DMS153 treated with DMSO at 0.1 percent for 48 hours (cell line): ENCODE results near the gene ZC3H7A.
A peak's percentile ranks its signal among the peaks of the same experiment; 100 is the strongest.
"Not testable (repeated sequence)": the region's sequence is repeated elsewhere in the genome, so short reads cannot be mapped to it uniquely, and the experiment has no call there.

Source experiments
- DNase-seq: peaks from one replicate; lab custom pipeline; 2025; ENCODE audit not compliant: unreplicated experiment; lab: John Stamatoyannopoulos, UW

Gene ZC3H7A

GRCh38 chr16:11797166-11797956 lies at the start of gene ZC3H7A:
Gene ZC3H7A (minus strand): TSS chr16:11797258. CDS start chr16:11782354, 14,904 bp downstream.
- peak; percentile 96 for DNase-seq

GRCh38 chr16:11844499-11844898 lies 47.4 kb upstream of the ZC3H7A start:
- DNase-seq, result no peak

GRCh38 chr16:11843861-11844260 lies 46.8 kb upstream of the ZC3H7A start:
- DNase-seq, result no peak

GRCh38 chr16:11843206-11843605 lies 46.1 kb upstream of the ZC3H7A start:
- no peak for DNase-seq

GRCh38 chr16:11841026-11841425 lies 44.0 kb upstream of the ZC3H7A start:
- DNase-seq, result no peak

- DNase-seq, result no peak
Measured at GRCh38 chr16:11836650-11837244, 39.7 kb upstream of the ZC3H7A start.

- DNase-seq, result no peak
Measured at GRCh38 chr16:11835891-11836649, 39.0 kb upstream of the ZC3H7A start.

GRCh38 chr16:11835309-11835708 lies 38.3 kb upstream of the ZC3H7A start:
- DNase-seq, result no peak

- no peak for DNase-seq
Measured at GRCh38 chr16:11833951-11834695, 37.1 kb upstream of the ZC3H7A start.

GRCh38 chr16:11828696-11829095 lies 31.6 kb upstream of the ZC3H7A start:
- no peak for DNase-seq

- DNase-seq, result not testable (repeated sequence)
Measured at GRCh38 chr16:11825520-11826165, 28.6 kb upstream of the ZC3H7A start.

- DNase-seq, result no peak
Measured at GRCh38 chr16:11824362-11824761, 27.3 kb upstream of the ZC3H7A start.

- not testable (repeated sequence) for DNase-seq
Measured at GRCh38 chr16:11823645-11824044, 26.6 kb upstream of the ZC3H7A start.

- no peak for DNase-seq
Measured at GRCh38 chr16:11819798-11820197, 22.7 kb upstream of the ZC3H7A start.

GRCh38 chr16:11818970-11819369 lies 21.9 kb upstream of the ZC3H7A start:
- DNase-seq, result not testable (repeated sequence)

GRCh38 chr16:11816123-11816522 lies 19.1 kb upstream of the ZC3H7A start:
- DNase-seq, result no peak

GRCh38 chr16:11814800-11815199 lies 17.7 kb upstream of the ZC3H7A start:
- DNase-seq, result not testable (repeated sequence)

- no peak for DNase-seq
Measured at GRCh38 chr16:11806721-11807120, 9.7 kb upstream of the ZC3H7A start.

- no peak for DNase-seq
Measured at GRCh38 chr16:11805556-11805955, 8.5 kb upstream of the ZC3H7A start.

- DNase-seq, result no peak
Measured at GRCh38 chr16:11801481-11802021, 4.5 kb upstream of the ZC3H7A start.
